GM18505 (cell line): ENCODE measurements around the gene HOATZ.

ENCODE experiments used
- ATAC-seq: cut with Tn5 transposase; IDR thresholded peaks from one replicate; pipeline ENCODE4 v1.9.1; 2021; ENCODE audit not compliant: unreplicated experiment
- POLR2A ChIP-seq: IDR thresholded peaks from 4 replicates; pipeline ENCODE4 v1.6.1; 2011; ENCODE audit warnings: borderline replicate concordance; ENCODE audit not compliant: insufficient read depth, insufficient read length; ENCODE audit errors: extremely low read depth

The HOATZ gene

GRCh38 chr11:111571829-111572501 is 57.4 kb downstream of the HOATZ start:
- ATAC-seq: no peak
- no peak for TF ChIP-seq POLR2A

DNA sequence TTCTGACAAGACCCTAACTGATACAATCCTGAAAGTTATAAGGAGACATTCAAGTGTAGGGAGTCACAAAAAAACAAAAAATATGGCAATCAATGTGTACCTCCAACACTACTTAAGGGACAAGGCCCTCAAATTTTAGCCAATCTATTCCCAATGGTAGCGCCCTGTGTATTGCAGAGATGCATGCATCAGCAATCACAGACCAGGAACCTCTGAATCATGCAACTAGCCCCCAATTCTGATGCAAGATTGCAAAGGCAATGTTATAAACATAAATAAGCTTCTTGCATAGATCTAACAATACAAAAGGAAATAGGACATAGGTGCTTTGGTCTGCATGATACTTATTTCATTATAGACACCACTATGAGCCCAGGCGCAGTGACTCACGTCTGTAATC is 58.0 kb downstream of the HOATZ start:
- ATAC-seq: no peak
- no peak for TF ChIP-seq POLR2A

- no peak for ATAC-seq
- TF ChIP-seq POLR2A: no peak
Measured at GRCh38 chr11:111573821-111574249, 59.3 kb downstream of the HOATZ start.

GRCh38 chr11:111574373-111575225 is 60.0 kb downstream of the HOATZ start:
- no peak for ATAC-seq
- no peak for TF ChIP-seq POLR2A

- no peak for ATAC-seq
- TF ChIP-seq POLR2A: no peak
Measured at GRCh38 chr11:111575740-111576139, 61.2 kb downstream of the HOATZ start.

- no peak for ATAC-seq
- no peak for TF ChIP-seq POLR2A
Measured at GRCh38 chr11:111577821-111578220, 63.2 kb downstream of the HOATZ start.

DNA sequence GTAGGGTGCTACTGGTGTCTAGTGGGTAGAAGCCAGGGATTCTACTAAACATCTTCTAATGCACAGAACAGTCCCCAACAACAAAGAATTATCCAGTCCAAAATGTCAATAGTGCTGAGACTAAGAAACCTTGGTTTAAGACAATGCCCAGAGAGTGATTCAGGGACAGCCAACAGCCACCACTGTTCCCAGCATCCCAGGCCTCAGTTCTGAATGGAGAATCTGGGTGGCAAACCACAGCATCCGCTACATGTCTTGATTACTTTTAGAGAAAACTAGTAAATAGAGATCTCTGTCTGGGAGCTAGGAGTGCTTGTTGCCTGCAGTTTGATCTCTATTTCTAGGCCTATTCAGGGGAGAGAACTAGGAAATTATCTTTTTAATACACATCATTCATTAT is 66.8 kb downstream of the HOATZ start:
- no peak for ATAC-seq
- TF ChIP-seq POLR2A: no peak

GRCh38 chr11:111582163-111582562 is 67.6 kb downstream of the HOATZ start:
- no peak for TF ChIP-seq POLR2A
- ATAC-seq: no peak

DNA sequence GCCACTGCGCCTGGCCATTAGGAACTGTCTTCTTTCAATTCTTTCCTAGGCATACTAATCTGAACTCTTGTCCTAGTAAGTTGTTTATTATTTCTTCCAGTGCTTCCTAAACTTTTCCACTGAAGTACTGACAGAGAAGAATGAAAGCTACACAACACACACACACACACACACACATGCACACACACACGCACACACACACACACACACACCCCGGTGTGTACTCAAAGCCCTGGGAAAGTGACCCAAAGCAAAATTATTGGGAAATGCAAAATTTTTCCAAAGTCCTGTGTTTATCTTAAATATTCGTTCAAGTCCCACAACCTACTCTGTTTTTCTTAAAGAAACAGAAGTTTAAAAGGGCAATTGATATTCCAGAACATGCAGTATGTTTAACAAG is 68.3 kb downstream of the HOATZ start:
- no peak for ATAC-seq
- TF ChIP-seq POLR2A: no peak

- TF ChIP-seq POLR2A: no peak
- no peak for ATAC-seq
Measured at GRCh38 chr11:111585371-111585770, 70.8 kb downstream of the HOATZ start.

DNA sequence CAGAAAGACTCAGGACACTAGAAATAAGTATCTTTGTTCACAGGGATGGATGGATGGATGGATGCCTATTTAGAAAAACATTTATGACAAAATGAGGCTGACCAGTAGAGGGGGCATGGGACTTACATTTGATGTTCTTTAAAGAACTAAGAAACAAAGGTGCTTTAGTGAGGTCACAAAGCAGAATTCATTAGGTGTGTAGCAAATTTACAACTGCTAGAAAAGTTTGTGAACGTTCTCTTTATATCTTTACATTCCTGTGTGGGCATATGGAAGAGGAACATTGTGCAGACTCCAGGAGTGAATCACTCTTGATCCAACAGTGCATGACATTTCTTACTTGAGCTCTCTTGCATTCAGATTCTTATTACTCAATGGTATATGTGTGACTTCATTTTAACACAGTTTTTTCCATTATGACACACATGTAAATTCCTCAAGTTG is 71.8 kb downstream of the HOATZ start:
- ATAC-seq: no peak
- TF ChIP-seq POLR2A: no peak
